HCT116 (cell line): ENCODE measurements around the gene BCL2L13. TPM values are rescaled to one million over a fixed set of nuclear protein-coding genes. Genes with fewer than 3 reads are reported as not detected.

Source experiments
- ATAC-seq: fragments of 200-7000 bp; cut with Tn5 transposase; 2 replicates; pipeline ENCODE4 v1.9.1; 2020; ENCODE audit warnings: mild to moderate bottlenecking, moderate library complexity
- BruUV-seq: library from RNA; stranded (reverse); fragments of 400-500 nt; replicated peaks from 2 replicates; lab custom pipeline; 2021; lab: Mats Ljungman, UMichigan
- CTCF ChIA-PET: fragments of 300-600 bp; sonication (Branson Sonifier 250); formaldehyde crosslinking; loops from one replicate; lab custom pipeline; 2021; ENCODE audit warnings: antibody characterized with exemption; lab: Charles Lee
- POLR2A ChIA-PET: fragments of 300-600, 350-600 bp; sonication (Branson Sonifier 250); formaldehyde crosslinking; loops from one replicate; lab custom pipeline; 2021; ENCODE audit warnings: antibody characterized with exemption; lab: Charles Lee
- RAD21 ChIA-PET, 2 experiments: fragments of 300-600 bp; sonication (Branson Sonifier 250); formaldehyde crosslinking; loops; one replicate each; lab custom pipeline; 2023; ENCODE audit warnings: low total read pairs in 2 of 2; ENCODE audit not compliant: uncharacterized antibody in 2 of 2, unreplicated experiment in 2 of 2, low non-redundant PET in 1 of 2; lab: Charles Lee
- DNase-seq: peaks from one replicate; pipeline ENCODE4 v3.0.0-alpha.2; 2010; ENCODE audit warnings: low read depth, low spot score
- H2AFZ ChIP-seq: fragments of 200-600 bp; shearing (Covaris generic), sonication (generic); 2 replicates; pipeline ENCODE4 v1.6.1; 2017; ENCODE audit warnings: low read depth, mixed run types, mixed read lengths, antibody characterized with exemption, low read length; ENCODE audit not compliant: poor library complexity, severe bottlenecking
- H3K27ac ChIP-seq: 2 replicates; pipeline ENCODE4 v1.5.1; 2012; ENCODE audit warnings: low read depth, low read length
- H3K27me3 ChIP-seq: fragments of 200-600 bp; sonication (generic); 2 replicates; pipeline ENCODE4 v1.6.1; 2016; ENCODE audit warnings: mixed run types, low read length, mixed read lengths; ENCODE audit not compliant: insufficient read depth
- H3K36me3 ChIP-seq, 2 experiments: fragments of 200-500 bp in 1 of 2; fragments of 200-600 bp in 1 of 2; sonication (Bioruptor generic) in 1 of 2; sonication (generic) in 1 of 2; 2 replicates each; pipeline versions ENCODE4 v1.5.1 to v1.6.1; 2014 to 2016; ENCODE audit warnings: low read length in 2 of 2, inconsistent platforms in 1 of 2, mixed read lengths in 1 of 2, mixed run types in 1 of 2; ENCODE audit not compliant: insufficient read depth in 2 of 2, control insufficient read depth in 1 of 2
- H3K4me1 ChIP-seq, 2 experiments: fragments of 200-600 bp in 1 of 2; sonication (generic) in 1 of 2; 2 replicates each; pipeline versions ENCODE4 v1.5.1 to v1.6.1; 2012 to 2017; ENCODE audit warnings: low read length in 2 of 2, inconsistent platforms in 1 of 2, mild to moderate bottlenecking in 1 of 2, mixed read lengths in 1 of 2, mixed run types in 1 of 2, moderate library complexity in 1 of 2; ENCODE audit not compliant: insufficient read depth in 2 of 2, control insufficient read depth in 1 of 2
- H3K4me2 ChIP-seq: fragments of 200-600 bp; sonication (generic); 2 replicates; pipeline ENCODE4 v1.6.1; 2017; ENCODE audit warnings: mixed run types, low read length, mixed read lengths
- H3K4me3 ChIP-seq, 2 experiments: fragments of 200-600 bp in 1 of 2; sonication (generic) in 1 of 2; replicated peaks in 1 of 2; 2 replicates each; pipeline ENCODE4 v1.5.1; 2011 to 2016; ENCODE audit warnings: low read length in 2 of 2, control low read depth in 1 of 2, low read depth in 1 of 2, mild to moderate bottlenecking in 1 of 2, mixed read lengths in 1 of 2, mixed run types in 1 of 2
- H3K79me2 ChIP-seq: fragments of 200-600 bp; sonication (generic); 2 replicates; pipeline ENCODE4 v1.6.1; 2017; ENCODE audit warnings: mild to moderate bottlenecking, mixed run types, low read length, moderate library complexity, mixed read lengths; ENCODE audit not compliant: insufficient read depth
- H3K9ac ChIP-seq: fragments of 200-600 bp; sonication (generic); 2 replicates; pipeline ENCODE4 v1.6.1; 2016; ENCODE audit warnings: low read length, mixed read lengths
- H3K9me2 ChIP-seq: fragments of 200-600 bp; sonication (generic), shearing (Covaris generic); 2 replicates; pipeline ENCODE4 v1.6.1; 2017; ENCODE audit warnings: mixed run types, mild to moderate bottlenecking, moderate library complexity; ENCODE audit not compliant: insufficient read depth
- H3K9me3 ChIP-seq, 2 experiments: fragments of 200-500 bp in 1 of 2; fragments of 200-600 bp in 1 of 2; sonication (Bioruptor generic) in 1 of 2; sonication (generic) in 1 of 2; 2 replicates each; pipeline ENCODE4 v1.6.1; 2014 to 2017; ENCODE audit warnings: low read length in 2 of 2, mixed read lengths in 2 of 2, inconsistent platforms in 1 of 2, low read depth in 1 of 2, mild to moderate bottlenecking in 1 of 2, mixed run types in 1 of 2, moderate library complexity in 1 of 2; ENCODE audit not compliant: control insufficient read depth in 1 of 2, insufficient read depth in 1 of 2
- H4K20me1 ChIP-seq: fragments of 200-600 bp; sonication (generic), shearing (Covaris generic); 2 replicates; pipeline ENCODE4 v1.6.1; 2017; ENCODE audit warnings: mixed run types, mild to moderate bottlenecking, moderate library complexity; ENCODE audit not compliant: insufficient read depth
- ELF1 ChIP-seq: IDR thresholded peaks from 2 replicates; pipeline ENCODE4 v1.6.1; 2012; ENCODE audit warnings: low read depth, borderline replicate concordance
- EZH2phosphoT487 ChIP-seq: fragments of 200-600 bp; IDR thresholded peaks from 2 replicates; pipeline ENCODE4 v1.6.1; 2018; ENCODE audit warnings: antibody characterized with exemption, borderline replicate concordance
- FOSL1 ChIP-seq: IDR thresholded peaks from 2 replicates; pipeline ENCODE4 v1.6.1; 2012; ENCODE audit warnings: low read depth
- POLR2AphosphoS5 ChIP-seq: IDR thresholded peaks from 2 replicates; pipeline ENCODE4 v1.6.1; 2011; ENCODE audit warnings: mild to moderate bottlenecking, low read depth, low read length, moderate library complexity
- RAD21 ChIP-seq: IDR thresholded peaks from 2 replicates; pipeline ENCODE4 v1.6.1; 2012; ENCODE audit warnings: low read depth, mild to moderate bottlenecking
- SIN3A ChIP-seq: IDR thresholded peaks from 2 replicates; pipeline ENCODE4 v1.6.1; 2012; ENCODE audit warnings: low read depth
- ZFX ChIP-seq: fragments of 450-650 bp; IDR thresholded peaks from 2 replicates; pipeline ENCODE4 v1.6.1; 2017
- ZNF274 ChIP-seq: fragments of 200-500 bp; sonication (Bioruptor generic); IDR thresholded peaks from 2 replicates; pipeline ENCODE4 v1.6.1; 2014; ENCODE audit warnings: mild to moderate bottlenecking, low read depth, low read length, inconsistent platforms
- intact Hi-C: fragments of 100-400 bp; cut with micrococcal nuclease; formaldehyde crosslinking; loops from 2 replicates; pipeline ENCODE4 v1.10.0; 2022
- total RNA-seq: library from RNA; stranded (reverse); gene quantifications from one replicate; pipeline ENCODE4 v1.2.1, GENCODE V29; 2021; ENCODE audit not compliant: unreplicated experiment
- TF ChIP-seq, protein P1 (sequence below), 3 experiments: fragments of 200-600 bp in 1 of 3; sonication (generic) in 1 of 3; IDR thresholded peaks in 2 of 3; conservative IDR thresholded peaks in 1 of 3; 2 replicates each; pipeline ENCODE4 v1.5.1; 2012 to 2017; ENCODE audit warnings: low read depth in 2 of 3, low read length in 2 of 3, antibody characterized with exemption in 1 of 3, borderline replicate concordance in 1 of 3, control low read depth in 1 of 3, mild to moderate bottlenecking in 1 of 3, mixed read lengths in 1 of 3, mixed run types in 1 of 3, moderate library complexity in 1 of 3; ENCODE audit not compliant: insufficient read depth in 1 of 3
- TF ChIP-seq, protein P2 (sequence below): IDR thresholded peaks from 2 replicates; pipeline ENCODE4 v1.6.1; 2012
- TF ChIP-seq, protein P3 (sequence below): IDR thresholded peaks from 2 replicates; pipeline ENCODE4 v1.6.1; 2011; ENCODE audit warnings: mild to moderate bottlenecking, low read length, moderate library complexity; ENCODE audit not compliant: insufficient replicate concordance; ENCODE audit errors: extremely low read depth

The BCL2L13 gene
- total RNA-seq, 1 experiment from 2014 or later, result 38.6 TPM

DNA sequence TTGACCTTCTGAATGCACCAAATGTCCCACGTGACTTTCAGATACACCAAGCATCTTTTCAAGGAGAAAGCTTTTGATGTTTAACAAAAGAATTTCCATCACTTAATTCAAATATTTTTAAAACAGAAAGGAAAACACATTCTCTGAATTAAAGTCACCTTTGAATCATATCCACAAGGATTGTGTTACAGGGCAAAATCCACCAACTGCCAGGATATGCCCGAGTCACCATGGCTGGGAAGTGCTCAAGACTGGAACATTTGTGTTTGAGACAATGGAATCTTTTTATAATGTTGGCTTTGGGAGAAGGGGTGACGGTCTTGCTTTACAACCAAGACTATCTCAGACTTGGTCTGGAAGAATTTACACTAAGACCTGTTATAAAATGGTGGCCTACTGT is 94.9 kb downstream of the BCL2L13 start:
- H3K27me3 ChIP-seq, result no peaks in the 10 kb centered on the region
- H2AFZ ChIP-seq, result no peak overlapping the region
- H3K9ac ChIP-seq, result no peak overlapping the region
- no peaks in the 10 kb centered on the region for H3K9me3 ChIP-seq
- no peaks in the 10 kb centered on the region for H3K9me2 ChIP-seq
- intact Hi-C loops, result no loop called here
- H3K4me2 ChIP-seq, result no peak overlapping the region
- no peaks in the 10 kb centered on the region for H3K79me2 ChIP-seq
- no peak for ATAC-seq
- CTCF ChIA-PET, result no interaction called here
- no peaks in the 10 kb centered on the region for H4K20me1 ChIP-seq
- DNase-seq, result no peak
- H3K27ac ChIP-seq, result 0 out of 2 replicates have a peak overlapping the region, but pooled peaks have one; percentile 13
- POLR2A ChIA-PET, result no interaction called here
- peaks cover 21 to 26% of the 10 kb centered on the region in 2 experiments; a peak in 3 of 4 replicates for H3K36me3 ChIP-seq
- TF ChIP-seq SIN3A, result no peak
- TF ChIP-seq, protein P1, sequence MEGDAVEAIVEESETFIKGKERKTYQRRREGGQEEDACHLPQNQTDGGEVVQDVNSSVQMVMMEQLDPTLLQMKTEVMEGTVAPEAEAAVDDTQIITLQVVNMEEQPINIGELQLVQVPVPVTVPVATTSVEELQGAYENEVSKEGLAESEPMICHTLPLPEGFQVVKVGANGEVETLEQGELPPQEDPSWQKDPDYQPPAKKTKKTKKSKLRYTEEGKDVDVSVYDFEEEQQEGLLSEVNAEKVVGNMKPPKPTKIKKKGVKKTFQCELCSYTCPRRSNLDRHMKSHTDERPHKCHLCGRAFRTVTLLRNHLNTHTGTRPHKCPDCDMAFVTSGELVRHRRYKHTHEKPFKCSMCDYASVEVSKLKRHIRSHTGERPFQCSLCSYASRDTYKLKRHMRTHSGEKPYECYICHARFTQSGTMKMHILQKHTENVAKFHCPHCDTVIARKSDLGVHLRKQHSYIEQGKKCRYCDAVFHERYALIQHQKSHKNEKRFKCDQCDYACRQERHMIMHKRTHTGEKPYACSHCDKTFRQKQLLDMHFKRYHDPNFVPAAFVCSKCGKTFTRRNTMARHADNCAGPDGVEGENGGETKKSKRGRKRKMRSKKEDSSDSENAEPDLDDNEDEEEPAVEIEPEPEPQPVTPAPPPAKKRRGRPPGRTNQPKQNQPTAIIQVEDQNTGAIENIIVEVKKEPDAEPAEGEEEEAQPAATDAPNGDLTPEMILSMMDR (IDR thresholded peaks at IDR 0.05 in 2 of 3, conservative IDR thresholded peaks at IDR 0.05 in 1 of 3; ENCODE audit: borderline replicate concordance in 1 of 3, insufficient read depth in 1 of 3, low read depth in 2 of 3, low read length in 2 of 3), result no peak
- TF ChIP-seq RAD21, result no peak
- no peak for TF ChIP-seq POLR2AphosphoS5
- BruUV-seq, result no TSS peak
- H3K4me1 ChIP-seq, result no peaks in the 10 kb centered on the region
- RAD21 ChIA-PET, result no interaction called here
- H3K4me3 ChIP-seq, result no peak overlapping the region

DNA sequence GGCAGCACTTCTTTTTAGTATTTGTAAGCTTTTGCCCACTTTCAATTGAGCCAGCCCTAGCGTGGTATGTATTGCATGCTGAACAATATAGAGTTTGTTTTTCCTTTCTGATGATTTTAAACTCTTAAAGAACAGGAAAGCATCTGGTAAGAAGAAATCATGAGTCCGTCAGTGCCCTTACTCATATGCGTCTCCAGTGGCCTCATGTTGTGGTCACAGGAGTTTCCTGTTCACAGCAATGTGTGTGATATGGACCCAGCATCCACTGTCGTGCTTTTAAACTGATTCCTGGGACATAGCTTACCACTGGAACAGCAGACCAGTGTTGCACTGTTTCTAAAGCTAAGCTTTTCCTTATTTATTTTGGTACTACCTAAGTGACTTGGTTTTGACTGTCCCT is 95.6 kb downstream of the BCL2L13 start:
- Histone ChIP-seq H3K9me2 (no peaks in the 10 kb centered on the region), H3K4me1 (no peaks in the 10 kb centered on the region), H3K9me3 (no peaks in the 10 kb centered on the region), H3K4me3 (no peak overlapping the region), H3K79me2 (no peaks in the 10 kb centered on the region), H3K36me3 (peaks cover 21 to 26% of the 10 kb centered on the region in 2 experiments; a peak in 3 of 4 replicates), H3K27me3 (no peaks in the 10 kb centered on the region), H3K4me2 (no peak overlapping the region), H4K20me1 (no peaks in the 10 kb centered on the region), H2AFZ (no peak overlapping the region), H3K27ac (no peak overlapping the region), H3K9ac (no peak overlapping the region)
- RAD21 ChIA-PET, result no interaction called here
- intact Hi-C loops, result no loop called here
- BruUV-seq, result no TSS peak
- no peak for DNase-seq
- TF ChIP-seq ZFX (no peak), SIN3A (no peak), EZH2phosphoT487 (no peak), FOSL1 (no peak), POLR2AphosphoS5 (no peak), ZNF274 (no peak), ELF1 (no peak)
- TF ChIP-seq, protein P1 (IDR thresholded peaks at IDR 0.05 in 2 of 3, conservative IDR thresholded peaks at IDR 0.05 in 1 of 3; ENCODE audit: borderline replicate concordance in 1 of 3, insufficient read depth in 1 of 3, low read depth in 2 of 3, low read length in 2 of 3), result no peak
- TF ChIP-seq, protein P2, sequence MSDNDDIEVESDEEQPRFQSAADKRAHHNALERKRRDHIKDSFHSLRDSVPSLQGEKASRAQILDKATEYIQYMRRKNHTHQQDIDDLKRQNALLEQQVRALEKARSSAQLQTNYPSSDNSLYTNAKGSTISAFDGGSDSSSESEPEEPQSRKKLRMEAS, result no peak
- TF ChIP-seq, protein P3, sequence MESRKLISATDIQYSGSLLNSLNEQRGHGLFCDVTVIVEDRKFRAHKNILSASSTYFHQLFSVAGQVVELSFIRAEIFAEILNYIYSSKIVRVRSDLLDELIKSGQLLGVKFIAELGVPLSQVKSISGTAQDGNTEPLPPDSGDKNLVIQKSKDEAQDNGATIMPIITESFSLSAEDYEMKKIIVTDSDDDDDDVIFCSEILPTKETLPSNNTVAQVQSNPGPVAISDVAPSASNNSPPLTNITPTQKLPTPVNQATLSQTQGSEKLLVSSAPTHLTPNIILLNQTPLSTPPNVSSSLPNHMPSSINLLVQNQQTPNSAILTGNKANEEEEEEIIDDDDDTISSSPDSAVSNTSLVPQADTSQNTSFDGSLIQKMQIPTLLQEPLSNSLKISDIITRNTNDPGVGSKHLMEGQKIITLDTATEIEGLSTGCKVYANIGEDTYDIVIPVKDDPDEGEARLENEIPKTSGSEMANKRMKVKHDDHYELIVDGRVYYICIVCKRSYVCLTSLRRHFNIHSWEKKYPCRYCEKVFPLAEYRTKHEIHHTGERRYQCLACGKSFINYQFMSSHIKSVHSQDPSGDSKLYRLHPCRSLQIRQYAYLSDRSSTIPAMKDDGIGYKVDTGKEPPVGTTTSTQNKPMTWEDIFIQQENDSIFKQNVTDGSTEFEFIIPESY, result no peak
- ATAC-seq, result no peak
- CTCF ChIA-PET, result interaction anchor here (1.0 to 1.1 kb wide), 2 partner anchors 9 to 51 kb away, joined by 3 read pairs; no protein-coding TSS in a partner anchor
- POLR2A ChIA-PET, result no interaction called here
